SHP77 (cell line): ENCODE results near the gene LUC7L3.

Source experiments
- DNase-seq, 2 experiments: peaks; one replicate each; lab custom pipeline; 2025; lab: John Stamatoyannopoulos, UW

LUC7L3 gene

GRCh38 chr17:50685691-50686493 is 33.5 kb upstream of the LUC7L3 start:
- no peak for DNase-seq

DNA sequence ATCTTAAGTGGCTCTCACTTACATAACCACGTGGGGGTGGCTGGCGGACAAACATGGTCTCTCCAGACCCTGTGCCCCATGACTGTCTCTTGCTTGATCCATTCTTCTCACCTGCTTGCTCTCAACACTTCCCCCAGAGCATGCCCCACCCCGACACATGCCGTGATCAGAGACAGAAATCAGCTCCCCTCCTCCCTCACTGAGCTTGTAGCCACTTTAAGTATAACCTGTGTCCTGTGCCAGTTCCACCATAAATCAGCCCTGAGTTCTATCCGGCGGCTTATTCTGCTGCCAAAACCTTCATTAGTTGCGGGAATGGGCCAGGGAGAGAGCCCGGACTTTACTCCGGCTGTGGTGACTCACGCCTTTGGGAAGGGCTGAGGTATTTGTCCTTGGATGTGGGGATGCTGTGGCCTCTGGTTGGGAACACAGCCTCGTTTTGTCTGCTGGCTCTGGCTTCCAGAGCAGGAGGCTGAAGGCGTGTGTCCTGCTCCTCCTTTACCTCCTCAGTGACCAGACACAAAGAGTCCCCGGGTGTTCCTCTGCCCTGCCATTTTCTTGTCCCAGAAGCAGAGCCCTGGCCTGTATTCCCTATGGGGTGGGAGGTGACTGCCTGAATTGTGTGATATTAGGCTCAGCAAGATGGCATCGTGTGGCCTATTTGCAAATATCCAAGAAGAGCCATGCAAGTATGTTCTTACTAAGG is 32.8 kb upstream of the LUC7L3 start:
- DNase-seq, result peak; percentile 23 to 27

DNA sequence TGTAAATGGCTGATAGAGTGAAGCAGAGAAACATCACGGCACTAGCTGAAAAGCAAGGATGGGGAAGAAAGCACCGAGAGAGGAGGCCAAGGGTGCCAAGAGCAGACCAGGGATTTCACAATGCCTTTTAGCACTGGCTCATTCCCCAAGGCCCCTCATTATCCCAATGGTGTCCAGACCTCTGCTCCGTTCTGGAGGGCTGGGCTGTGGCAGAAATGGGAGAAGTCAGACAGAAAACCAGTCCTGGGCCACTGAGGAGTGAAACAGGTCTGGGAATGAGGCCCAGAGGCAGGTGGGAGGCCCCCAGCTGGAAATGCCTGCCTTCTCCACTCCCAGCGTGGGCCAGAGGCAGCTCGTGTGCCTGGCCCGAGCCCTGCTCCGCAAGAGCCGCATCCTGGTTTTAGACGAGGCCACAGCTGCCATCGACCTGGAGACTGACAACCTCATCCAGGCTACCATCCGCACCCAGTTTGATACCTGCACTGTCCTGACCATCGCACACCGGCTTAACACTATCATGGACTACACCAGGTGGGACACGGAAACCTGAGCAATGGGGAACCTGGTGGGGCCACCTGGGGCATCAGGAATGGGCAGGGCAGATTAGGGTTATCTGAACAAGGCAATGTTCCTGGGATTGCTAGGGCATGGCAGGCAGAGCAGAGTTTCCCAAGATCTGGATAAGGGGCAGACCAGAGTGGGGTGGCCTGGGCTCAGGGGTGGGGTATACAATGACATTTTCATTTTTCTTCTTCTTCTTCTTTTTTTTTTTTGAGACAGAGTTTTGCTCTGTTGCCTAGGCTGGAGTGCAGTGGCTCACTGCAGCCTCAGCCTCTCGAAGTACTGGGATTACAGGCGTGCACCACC is 32.0 kb upstream of the LUC7L3 start:
- peak in 1 of 2 experiments; percentile 17 for DNase-seq

- no peak for DNase-seq
These were observed 31.2 kb upstream of the LUC7L3 start for GRCh38 chr17:50688245-50688644.

- DNase-seq, result no peak
These were observed 30.2 kb upstream of the LUC7L3 start for GRCh38 chr17:50689251-50689650.

- no peak for DNase-seq
These were observed 29.2 kb upstream of the LUC7L3 start for GRCh38 chr17:50689956-50690886.

DNA sequence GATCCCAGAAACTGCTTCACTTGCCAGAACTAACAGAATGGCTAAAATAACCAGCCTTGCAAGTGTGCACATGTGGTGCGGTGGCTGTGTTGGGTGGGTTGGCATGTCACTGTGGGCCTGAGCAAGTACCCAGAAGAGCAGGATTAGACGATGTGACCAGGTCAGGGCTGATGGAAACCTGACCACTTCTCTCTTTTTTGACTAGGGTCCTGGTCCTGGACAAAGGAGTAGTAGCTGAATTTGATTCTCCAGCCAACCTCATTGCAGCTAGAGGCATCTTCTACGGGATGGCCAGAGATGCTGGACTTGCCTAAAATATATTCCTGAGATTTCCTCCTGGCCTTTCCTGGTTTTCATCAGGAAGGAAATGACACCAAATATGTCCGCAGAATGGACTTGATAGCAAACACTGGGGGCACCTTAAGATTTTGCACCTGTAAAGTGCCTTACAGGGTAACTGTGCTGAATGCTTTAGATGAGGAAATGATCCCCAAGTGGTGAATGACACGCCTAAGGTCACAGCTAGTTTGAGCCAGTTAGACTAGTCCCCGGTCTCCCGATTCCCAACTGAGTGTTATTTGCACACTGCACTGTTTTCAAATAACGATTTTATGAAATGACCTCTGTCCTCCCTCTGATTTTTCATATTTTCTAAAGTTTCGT is 28.4 kb upstream of the LUC7L3 start:
- no peak for DNase-seq

DNA sequence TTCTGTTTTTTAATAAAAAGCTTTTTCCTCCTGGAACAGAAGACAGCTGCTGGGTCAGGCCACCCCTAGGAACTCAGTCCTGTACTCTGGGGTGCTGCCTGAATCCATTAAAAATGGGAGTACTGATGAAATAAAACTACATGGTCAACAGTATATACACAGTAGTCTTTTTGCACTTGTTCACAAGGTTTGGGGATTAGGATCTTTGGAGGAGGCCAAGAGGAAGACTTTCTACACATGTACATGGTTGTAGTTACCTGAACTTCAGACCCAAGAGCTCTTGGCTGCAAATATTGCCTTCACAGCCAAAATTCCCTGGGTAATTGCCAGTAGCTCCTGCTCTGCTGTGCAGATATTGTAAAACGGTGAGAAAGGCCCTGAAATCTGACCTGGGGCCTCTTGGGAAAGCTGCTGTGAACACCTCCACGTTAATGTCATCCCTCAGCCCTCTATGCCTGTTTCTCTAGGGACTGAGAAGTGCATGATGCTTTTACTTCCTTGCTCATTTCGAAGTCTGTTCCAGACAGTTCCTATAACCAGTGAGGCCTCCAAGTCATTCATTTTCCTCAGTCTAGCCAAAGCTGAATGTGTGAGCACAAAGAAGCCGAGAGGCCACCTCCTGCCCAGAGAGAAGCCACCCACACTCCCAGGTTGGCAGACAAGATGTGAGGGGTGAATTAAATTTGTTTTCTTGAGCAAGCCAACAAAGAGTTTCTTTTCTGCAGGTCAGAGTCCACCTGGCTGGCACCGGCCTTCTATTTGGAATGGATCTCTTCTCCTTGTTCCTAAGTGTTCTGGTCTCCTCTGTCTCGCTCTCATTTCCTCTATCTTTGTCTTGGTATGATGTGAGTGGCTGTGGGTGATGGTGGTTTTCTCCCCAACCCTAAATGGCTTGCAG is 27.6 kb upstream of the LUC7L3 start:
- DNase-seq, result no peak

DNA sequence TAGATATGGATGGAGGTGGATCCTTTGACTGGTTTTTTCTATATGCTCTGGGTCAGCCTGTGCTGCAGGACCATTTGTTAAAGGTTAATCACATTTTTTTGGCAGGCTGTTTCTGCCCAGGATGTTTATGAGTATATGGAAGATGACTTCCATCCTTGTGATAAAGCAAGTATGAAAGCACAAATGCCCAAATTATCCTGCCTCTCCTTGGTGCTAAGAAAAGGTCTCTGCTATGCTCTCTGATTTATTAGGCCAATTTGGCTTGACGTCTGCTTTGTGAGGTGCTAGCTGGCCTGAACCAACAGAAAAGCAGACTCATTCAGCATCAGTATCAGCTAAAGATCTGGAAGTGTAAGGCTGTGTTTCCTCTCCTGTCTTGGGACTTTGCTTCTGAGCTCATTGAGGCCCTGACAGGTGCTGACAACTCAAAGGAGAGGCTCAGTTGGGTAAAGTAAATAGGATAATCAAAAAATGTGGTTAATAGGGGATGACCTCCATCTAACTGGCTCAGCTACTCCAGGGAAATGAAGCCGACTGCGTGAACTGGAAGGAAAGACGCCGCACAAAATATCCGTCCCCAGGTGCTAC is 26.9 kb upstream of the LUC7L3 start:
- DNase-seq, result no peak

GRCh38 chr17:50693036-50693682 is 26.2 kb upstream of the LUC7L3 start:
- no peak for DNase-seq

DNA sequence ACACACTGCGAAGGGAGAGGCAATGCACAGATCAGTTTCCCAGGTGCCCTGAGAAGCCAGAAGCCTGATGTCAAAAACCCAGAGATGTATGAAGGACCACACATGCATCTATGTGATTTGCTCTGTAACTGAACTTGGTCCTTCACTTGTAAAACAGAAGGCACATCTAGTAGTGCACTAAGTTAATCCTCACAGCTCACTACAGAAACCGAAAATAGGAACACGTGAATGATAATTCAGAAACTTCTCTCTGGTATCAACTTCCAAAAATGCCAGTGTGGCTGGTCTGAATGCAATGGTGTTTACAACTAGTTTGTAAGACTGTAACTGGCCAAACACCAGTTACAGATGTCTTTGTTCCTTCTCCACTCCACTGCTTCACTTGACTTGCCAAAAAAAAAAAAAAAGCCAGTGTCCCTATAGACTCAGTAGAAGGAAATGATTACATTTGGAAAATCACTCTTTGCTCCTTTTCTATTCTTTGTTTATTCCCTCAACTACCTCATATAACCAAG is 23.0 kb upstream of the LUC7L3 start:
- DNase-seq, result no peak

DNA sequence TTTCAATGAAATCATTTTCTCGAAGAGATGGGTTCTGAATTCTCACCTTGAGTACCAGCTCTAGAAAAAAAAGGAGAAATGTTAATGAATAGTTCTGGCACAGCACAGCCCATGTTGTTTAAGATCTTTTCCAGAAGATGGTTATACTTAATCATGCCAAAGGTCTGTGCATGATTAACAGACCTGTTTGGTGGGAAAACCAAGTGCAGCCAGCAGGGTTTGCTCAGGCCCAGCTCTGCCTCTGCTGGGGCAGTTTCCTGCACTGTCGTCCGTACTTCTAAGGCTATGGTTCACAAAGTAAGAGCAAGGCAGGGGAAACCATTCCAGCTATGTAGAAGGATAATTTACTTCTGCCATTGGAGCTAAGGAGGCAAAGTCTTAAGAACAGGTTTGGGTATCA is 22.3 kb upstream of the LUC7L3 start:
- no peak for DNase-seq

- no peak for DNase-seq
These were observed 21.6 kb upstream of the LUC7L3 start for GRCh38 chr17:50697663-50698272.

DNA sequence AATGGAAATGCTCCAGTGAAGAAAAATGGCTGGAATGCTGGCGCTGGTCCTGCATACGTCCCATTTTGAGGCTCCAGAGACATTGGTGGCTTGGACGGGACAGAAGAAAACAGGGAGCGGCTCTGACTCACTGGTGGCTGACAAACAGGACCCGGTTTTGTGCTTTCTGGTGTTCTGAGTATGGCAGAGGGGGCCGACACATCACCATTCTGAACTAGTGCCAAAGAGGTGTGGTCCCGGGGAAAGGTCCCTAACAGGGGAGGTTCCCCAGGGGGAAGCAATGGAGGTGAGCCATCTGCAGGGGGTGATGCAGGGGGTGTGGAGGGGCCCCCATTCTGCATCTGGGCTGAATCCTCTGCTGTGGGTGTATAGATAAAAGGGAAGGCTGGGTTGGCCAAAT is 20.0 kb upstream of the LUC7L3 start:
- DNase-seq, result no peak

GRCh38 chr17:50703162-50703561 is 16.2 kb upstream of the LUC7L3 start:
- DNase-seq, result no peak

GRCh38 chr17:50707289-50708049 is 11.9 kb upstream of the LUC7L3 start, which contains the start of gene ANKRD40:
ANKRD40 (minus strand) TSS chr17:50707914; CDS start chr17:50707654, 260 bp downstream.
- DNase-seq, result peak; percentile 89 to 91
